ENCODE results near the gene MAS1. TPM values are rescaled to one million over a fixed set of nuclear protein-coding genes. Genes with fewer than 3 reads are reported as not detected.

The MAS1 gene
- total RNA-seq, 1 donor from 2014 or later, result not detected

- TF ChIP-seq CTCF (IDR thresholded peaks at IDR 0.05; ENCODE audit: insufficient read depth, low read length, poor library complexity, severe bottlenecking), result no peak
- H3K36me3 ChIP-seq (ENCODE audit: control insufficient read depth, insufficient read depth, low read length), result no peaks in the 10 kb centered on the region
- DNase-seq (ENCODE audit: low read depth), result no peak
- no peak overlapping the region for H3K4me3 ChIP-seq (ENCODE audit: low read depth, low read length)
- no peaks in the 10 kb centered on the region for H3K27me3 ChIP-seq (ENCODE audit: control insufficient read depth, insufficient read depth, low read length)
Measured at GRCh38 chr6:159866286-159867247, 24.2 kb upstream of the MAS1 start.

GRCh38 chr6:159871241-159871640 is 19.5 kb upstream of the MAS1 start:
- TF ChIP-seq CTCF (IDR thresholded peaks at IDR 0.05; ENCODE audit: insufficient read depth, low read length, poor library complexity, severe bottlenecking), result no peak
- no peak overlapping the region for H3K4me3 ChIP-seq (ENCODE audit: low read depth, low read length)
- H3K36me3 ChIP-seq (ENCODE audit: control insufficient read depth, insufficient read depth, low read length), result no peaks in the 10 kb centered on the region
- no peak for DNase-seq (ENCODE audit: low read depth)
- H3K27me3 ChIP-seq (ENCODE audit: control insufficient read depth, insufficient read depth, low read length), result no peaks in the 10 kb centered on the region

- H3K27me3 ChIP-seq (ENCODE audit: control insufficient read depth, insufficient read depth, low read length), result no peaks in the 10 kb centered on the region
- TF ChIP-seq CTCF (IDR thresholded peaks at IDR 0.05; ENCODE audit: insufficient read depth, low read length, poor library complexity, severe bottlenecking), result no peak
- DNase-seq (ENCODE audit: low read depth), result no peak
- H3K4me3 ChIP-seq (ENCODE audit: low read depth, low read length), result no peak overlapping the region
- H3K36me3 ChIP-seq (ENCODE audit: control insufficient read depth, insufficient read depth, low read length), result no peaks in the 10 kb centered on the region
Measured at GRCh38 chr6:159871906-159872305, 18.9 kb upstream of the MAS1 start.

- Histone ChIP-seq H3K36me3 (ENCODE audit: control insufficient read depth, insufficient read depth, low read length) (no peaks in the 10 kb centered on the region), H3K27me3 (ENCODE audit: control insufficient read depth, insufficient read depth, low read length) (no peaks in the 10 kb centered on the region), H3K4me3 (ENCODE audit: low read depth, low read length) (no peak overlapping the region)
- TF ChIP-seq CTCF (IDR thresholded peaks at IDR 0.05; ENCODE audit: insufficient read depth, low read length, poor library complexity, severe bottlenecking), result no peak
- DNase-seq (ENCODE audit: low read depth), result no peak
Measured at GRCh38 chr6:159874435-159874834, 16.4 kb upstream of the MAS1 start.

- H3K4me3 ChIP-seq (ENCODE audit: low read depth, low read length), result no peak overlapping the region
- no peak for TF ChIP-seq CTCF (IDR thresholded peaks at IDR 0.05; ENCODE audit: insufficient read depth, low read length, poor library complexity, severe bottlenecking)
- no peaks in the 10 kb centered on the region for H3K36me3 ChIP-seq (ENCODE audit: control insufficient read depth, insufficient read depth, low read length)
- no peaks in the 10 kb centered on the region for H3K27me3 ChIP-seq (ENCODE audit: control insufficient read depth, insufficient read depth, low read length)
- DNase-seq (ENCODE audit: low read depth), result no peak
Measured at GRCh38 chr6:159875194-159875593, 15.6 kb upstream of the MAS1 start.

All from kidney epithelial cell (primary cell).